Endodermal cell (in vitro differentiated cells): ENCODE data around the gene ERMP1. TPM values are rescaled to one million over a fixed set of nuclear protein-coding genes. Genes with fewer than 3 reads are reported as not detected.

ENCODE experiments used
- DNase-seq: peaks from one replicate; pipeline ENCODE4 v3.0.0-alpha.2; 2017
- H3K27ac ChIP-seq: 2 replicates; pipeline ENCODE4 v1.5.1; 2013; ENCODE audit warnings: mild to moderate bottlenecking, low read depth, low read length, moderate library complexity
- H3K27me3 ChIP-seq: 2 replicates; pipeline ENCODE4 v1.6.1; 2013; ENCODE audit warnings: mild to moderate bottlenecking, low read length, moderate library complexity; ENCODE audit not compliant: insufficient read depth, control insufficient read depth, poor library complexity, severe bottlenecking
- H3K36me3 ChIP-seq: 2 replicates; pipeline ENCODE4 v1.7.0; 2013; ENCODE audit warnings: mild to moderate bottlenecking, low read length, moderate library complexity; ENCODE audit not compliant: control insufficient read depth, insufficient read depth
- H3K4me1 ChIP-seq: one replicate; pipeline ENCODE4 v1.7.0; 2013; ENCODE audit warnings: low read length; ENCODE audit not compliant: control insufficient read depth, insufficient read depth
- H3K4me3 ChIP-seq: 2 replicates; pipeline ENCODE4 v1.5.1; 2013; ENCODE audit warnings: mild to moderate bottlenecking, low read length, moderate library complexity
- H3K9ac ChIP-seq: 2 replicates; pipeline ENCODE4 v1.6.1; 2013; ENCODE audit warnings: mild to moderate bottlenecking, low read length, moderate library complexity; ENCODE audit not compliant: poor library complexity, severe bottlenecking; ENCODE audit errors: extremely low read depth
- H3K9me3 ChIP-seq: 2 replicates; pipeline ENCODE4 v1.6.1; 2013; ENCODE audit warnings: mild to moderate bottlenecking, low read length, moderate library complexity; ENCODE audit not compliant: control insufficient read depth
- H3K27ac Mint-ChIP-seq: 2 replicates; pipeline ENCODE4 v1.8.0; 2020; ENCODE audit warnings: mixed read lengths
- H3K27me3 Mint-ChIP-seq: 2 replicates; pipeline ENCODE4 v1.8.0; 2021; ENCODE audit warnings: mild to moderate bottlenecking, mixed read lengths; ENCODE audit not compliant: insufficient read depth
- H3K36me3 Mint-ChIP-seq: 2 replicates; pipeline ENCODE4 v1.8.0; 2020; ENCODE audit warnings: low read depth, mixed read lengths
- H3K4me1 Mint-ChIP-seq: 2 replicates; pipeline ENCODE4 v1.8.0; 2020; ENCODE audit warnings: mixed read lengths
- H3K4me3 Mint-ChIP-seq: 2 replicates; pipeline ENCODE4 v1.8.0; 2020; ENCODE audit warnings: mild to moderate bottlenecking, moderate library complexity, mixed read lengths
- H3K9me3 Mint-ChIP-seq: 2 replicates; pipeline ENCODE4 v1.8.0; 2020; ENCODE audit warnings: mild to moderate bottlenecking, mixed read lengths
- CTCF ChIP-seq: fragments of 200-600 bp; sonication (generic); conservative IDR thresholded peaks from 2 replicates; pipeline ENCODE4 v1.5.0; 2021; ENCODE audit warnings: antibody characterized with exemption, mild to moderate bottlenecking
- WGBS, 2 experiments: methylation state at CpG; one replicate each; pipeline versions ENCODE4 v1.1.5 to v1.1.7; 2013; ENCODE audit warnings: missing lambda C conversion rate in 2 of 2, mixed read lengths in 1 of 2; ENCODE audit not compliant: insufficient coverage in 1 of 2, insufficient read length in 1 of 2; 5-methylcytosine and 5-hydroxymethylcytosine counted together
- total RNA-seq, 2 donors: library from RNA; stranded (reverse); fragmentation: NEBNext Ultra II Directional in 1 of 2; extraction: Animal tissue kit (Norgen Biotek cat#: 25700) in 1 of 2; gene quantifications; 2 replicates in 1 of 2; 3 replicates in 1 of 2; pipeline ENCODE4 v1.2.1, GENCODE V29; 2021

Gene ERMP1
- total RNA-seq, 2 donors from 2014 or later, result 22.8 to 36.0 TPM

GRCh38 chr9:5869315-5870019 is 36.5 kb upstream of the ERMP1 start:
- no peaks in the 10 kb centered on the region for H3K9me3 ChIP-seq
- Mint-ChIP-seq H3K4me3 (no peak overlapping the region), H3K36me3 (no peaks in the 10 kb centered on the region), H3K27ac (no peak overlapping the region), H3K4me1 (peaks cover 3% of the 10 kb centered on the region), H3K9me3 (no peaks in the 10 kb centered on the region), H3K27me3 (peaks cover 4% of the 10 kb centered on the region)
- H3K4me3 ChIP-seq, result no peak overlapping the region
- no peak overlapping the region for H3K9ac ChIP-seq
- H3K4me1 ChIP-seq, result no peaks in the 10 kb centered on the region
- no peaks in the 10 kb centered on the region for H3K27me3 ChIP-seq
- WGBS, 2 experiments, result 40 to 79% methylated on average over 1 to 3 of the region's 3 CpGs
- no peak overlapping the region for H3K27ac ChIP-seq
- peak; percentile 89 for DNase-seq
- TF ChIP-seq CTCF, result peak; percentile 86
- H3K36me3 ChIP-seq, result no peaks in the 10 kb centered on the region

- WGBS, 2 experiments, result 78 to 85% methylated on average over 9 of the region's 9 CpGs
- Histone ChIP-seq H3K27me3 (no peaks in the 10 kb centered on the region), H3K27ac (no peak overlapping the region)
These were observed 35.3 kb upstream of the ERMP1 start for GRCh38 chr9:5868235-5868634.

GRCh38 chr9:5866685-5867084 is 33.8 kb upstream of the ERMP1 start:
- no peak for TF ChIP-seq CTCF
- no peaks in the 10 kb centered on the region for H3K9me3 ChIP-seq
- H3K27ac ChIP-seq, result no peak overlapping the region
- H3K4me3 ChIP-seq, result no peak overlapping the region
- no peaks in the 10 kb centered on the region for H3K27me3 ChIP-seq
- Mint-ChIP-seq H3K27ac (no peak overlapping the region), H3K36me3 (no peaks in the 10 kb centered on the region), H3K27me3 (peaks cover 4% of the 10 kb centered on the region), H3K9me3 (no peaks in the 10 kb centered on the region), H3K4me1 (peaks cover 4% of the 10 kb centered on the region), H3K4me3 (no peak overlapping the region)
- no peaks in the 10 kb centered on the region for H3K36me3 ChIP-seq
- H3K9ac ChIP-seq, result no peak overlapping the region
- H3K4me1 ChIP-seq, result no peaks in the 10 kb centered on the region
- no peak for DNase-seq
- WGBS, 2 experiments, result 88 to 94% methylated on average over 3 of the region's 3 CpGs

More at GRCh38 chr9:5868235-5868634, 35.3 kb upstream of the ERMP1 start:
- no peaks in the 10 kb centered on the region for H3K9me3 ChIP-seq
- H3K4me3 ChIP-seq, result no peak overlapping the region
- Mint-ChIP-seq H3K27ac (no peak overlapping the region), H3K4me3 (no peak overlapping the region), H3K36me3 (no peaks in the 10 kb centered on the region), H3K9me3 (no peaks in the 10 kb centered on the region), H3K27me3 (peaks cover 4% of the 10 kb centered on the region), H3K4me1 (peaks cover 7% of the 10 kb centered on the region)
- no peak for TF ChIP-seq CTCF
- no peaks in the 10 kb centered on the region for H3K36me3 ChIP-seq
- DNase-seq, result no peak
- H3K9ac ChIP-seq, result no peak overlapping the region
- no peaks in the 10 kb centered on the region for H3K4me1 ChIP-seq
